PFSK-1 (cell line): ENCODE data around the gene LCOR.

Experiments
- POLR2AphosphoS5 ChIP-seq: IDR thresholded peaks from 2 replicates; pipeline ENCODE4 v1.6.1; 2012; ENCODE audit warnings: low read depth, mild to moderate bottlenecking, control low read depth, low read length, moderate library complexity
- SIN3A ChIP-seq: IDR thresholded peaks from 2 replicates; pipeline ENCODE4 v1.6.1; 2012; ENCODE audit warnings: mild to moderate bottlenecking, low read length, moderate library complexity, borderline replicate concordance; ENCODE audit not compliant: insufficient read depth
- TAF1 ChIP-seq: IDR thresholded peaks from 2 replicates; pipeline ENCODE4 v1.6.1; 2012; ENCODE audit warnings: low read length, control low read depth, borderline replicate concordance; ENCODE audit not compliant: insufficient read depth

- TF ChIP-seq TAF1: no peak
- no peak for TF ChIP-seq POLR2AphosphoS5
- no peak for TF ChIP-seq SIN3A
Observed at GRCh38 chr10:96831200-96831866, 765 bp upstream of the LCOR start.
